ENCODE data around the gene TEKTIP1.

Gene TEKTIP1

GRCh38 chr19:3538965-3539755 lies at the start of gene TEKTIP1:
TSS of gene TEKTIP1 (plus strand) at chr19:3539174. CDS start at chr19:3539178, 4 bp downstream.
- no peak for DNase-seq

DNA sequence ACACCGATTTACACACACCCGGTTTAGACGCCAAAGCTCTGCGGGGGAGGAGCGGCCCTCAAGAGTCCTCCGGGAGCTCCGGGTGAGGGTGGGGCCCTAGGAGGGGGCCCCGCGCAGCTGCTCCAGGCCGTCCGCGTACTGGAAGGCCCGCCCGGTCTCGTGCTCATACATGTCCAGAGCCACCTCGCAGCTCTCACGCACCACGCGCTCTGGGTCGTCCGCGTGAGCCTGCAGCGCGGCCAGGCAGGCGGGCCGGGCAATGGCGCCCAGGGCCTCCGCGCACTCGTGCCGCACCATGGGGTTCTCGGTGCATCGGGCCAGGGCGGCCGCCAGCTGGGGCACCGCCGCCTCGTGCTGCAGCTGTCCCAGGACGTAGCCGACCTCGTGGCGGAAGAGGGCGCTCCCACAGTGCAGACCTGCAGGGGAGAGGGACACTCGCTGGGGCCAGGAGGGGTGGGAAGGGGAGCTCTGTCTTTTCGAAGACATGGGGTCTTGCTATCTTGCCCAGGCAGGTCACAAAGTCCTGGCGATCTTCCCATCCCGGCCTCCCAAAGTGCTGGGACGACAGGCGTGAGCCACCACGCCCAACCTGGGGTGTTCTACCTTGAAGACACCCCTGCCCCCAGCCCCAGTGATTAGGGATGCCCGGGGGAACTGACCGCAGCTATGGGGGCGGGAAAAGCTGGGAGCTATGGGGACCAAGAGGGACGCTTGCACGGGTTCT lies 47.4 kb upstream of the TEKTIP1 start:
- no peak for DNase-seq

- no peak for DNase-seq
Measured at GRCh38 chr19:3492131-3492839, 46.7 kb upstream of the TEKTIP1 start.

DNA sequence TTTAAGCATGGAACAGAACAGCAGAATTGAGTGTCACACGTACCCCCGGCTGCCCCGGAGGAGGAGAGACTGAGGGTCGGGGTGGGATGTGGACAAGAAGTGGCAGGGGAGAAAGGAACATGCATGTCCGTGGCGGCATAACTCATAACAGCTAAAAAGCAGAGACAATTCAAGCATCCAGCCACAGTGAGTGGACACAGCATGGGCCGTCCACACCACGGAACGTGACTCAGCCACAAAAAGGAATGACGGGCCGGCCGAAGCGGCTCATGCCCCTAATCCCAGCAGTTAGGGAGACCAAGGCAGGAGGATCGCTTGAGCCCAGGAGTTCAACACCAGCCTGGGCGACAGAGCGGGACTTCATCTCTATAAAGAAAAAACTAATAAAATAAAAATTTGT lies 46.1 kb upstream of the TEKTIP1 start:
- DNase-seq: no peak

- no peak for DNase-seq
Measured at GRCh38 chr19:3493651-3494050, 45.3 kb upstream of the TEKTIP1 start.

- DNase-seq: no peak
Measured at GRCh38 chr19:3494051-3494450, 44.9 kb upstream of the TEKTIP1 start.

DNA sequence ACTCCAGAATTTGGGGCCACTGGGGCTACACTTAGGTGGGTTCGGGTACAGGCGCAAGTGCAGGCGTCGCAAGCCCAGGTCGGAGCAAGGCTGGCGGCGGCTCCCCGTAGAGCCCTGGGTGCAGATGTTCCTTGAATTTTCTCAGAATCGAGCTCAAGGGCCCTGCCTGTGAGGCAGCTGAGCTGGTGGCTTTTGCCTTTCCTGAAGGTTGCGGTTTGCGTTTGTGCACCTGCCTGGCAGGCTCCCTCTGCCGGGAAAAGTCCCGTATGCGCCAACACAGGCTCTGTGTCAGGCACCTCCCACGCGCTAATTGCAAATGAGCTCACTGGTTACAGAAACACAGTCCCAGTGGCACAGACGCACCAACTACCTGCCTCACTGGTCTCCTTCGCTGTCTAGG lies 44.4 kb upstream of the TEKTIP1 start:
- DNase-seq: no peak

- DNase-seq: no peak
Measured at GRCh38 chr19:3496392-3497273, 42.3 kb upstream of the TEKTIP1 start.

DNA sequence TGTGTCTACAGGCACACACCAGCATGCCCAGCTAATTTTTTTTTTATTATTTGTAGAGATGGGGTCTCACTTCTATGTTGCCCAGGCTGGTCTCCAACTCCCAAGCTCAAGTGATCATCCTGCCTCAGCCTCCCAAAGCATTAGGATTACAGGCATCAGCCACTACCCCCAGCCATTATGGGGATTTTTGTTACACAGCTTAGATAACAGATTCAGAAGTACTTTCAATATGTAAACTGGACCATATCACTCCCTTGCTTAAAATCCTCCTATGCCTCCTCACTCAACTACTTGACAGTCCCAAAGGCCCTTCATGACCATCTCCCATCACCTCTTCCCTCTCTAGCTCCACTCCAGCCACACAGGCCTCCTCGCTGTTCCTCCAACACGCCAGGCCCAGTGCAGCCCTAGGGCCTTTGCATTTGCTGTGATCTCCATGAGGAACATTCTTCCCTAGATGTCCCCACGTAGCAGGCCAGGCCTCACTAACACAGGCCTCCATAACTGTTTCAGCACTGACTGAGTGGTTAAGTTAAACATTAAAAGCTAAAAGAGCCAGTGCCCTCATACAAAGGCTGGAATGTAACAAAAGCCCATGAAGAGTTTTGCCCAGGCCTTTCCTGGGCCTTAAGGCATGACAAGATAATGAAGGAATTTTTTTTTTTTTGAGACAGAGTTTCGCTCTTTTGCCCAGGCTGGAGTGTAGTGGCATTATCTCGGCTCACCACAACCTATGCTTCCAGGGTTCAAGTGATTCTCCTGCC lies 41.0 kb upstream of the TEKTIP1 start:
- no peak for DNase-seq

GRCh38 chr19:3499738-3500428 lies 39.1 kb upstream of the TEKTIP1 start:
- DNase-seq: no peak

DNA sequence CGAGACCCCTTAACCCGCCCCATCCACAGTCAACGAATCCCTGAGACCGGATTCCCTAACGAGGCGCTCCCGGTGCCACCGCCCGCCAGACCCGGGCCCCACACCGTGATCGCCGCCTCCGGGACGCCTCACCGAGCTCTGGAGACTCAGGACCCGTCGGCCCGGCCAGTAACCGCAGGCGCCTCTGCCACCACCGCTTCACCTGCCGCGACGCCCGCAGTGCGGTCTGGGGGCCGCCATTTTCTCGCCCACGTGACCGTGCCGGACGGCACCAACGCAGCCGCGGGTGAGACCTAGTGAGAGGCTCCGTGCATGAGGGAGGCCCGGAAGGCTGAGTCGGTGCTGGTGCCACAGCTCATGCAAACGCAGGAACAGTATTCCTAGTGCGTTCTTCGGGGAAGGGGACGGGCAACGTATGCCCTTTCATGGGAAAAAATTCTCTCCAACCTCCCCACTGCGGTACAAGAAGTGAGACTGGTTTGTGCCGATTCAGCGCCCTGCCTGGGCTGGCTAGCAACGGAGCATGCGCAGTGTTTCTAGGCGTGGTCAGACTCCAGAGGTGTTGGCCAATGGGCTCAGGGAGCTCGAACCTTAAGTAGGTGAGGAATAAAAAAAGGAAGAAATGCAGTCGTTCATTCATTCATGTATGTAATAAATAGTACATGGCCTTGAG lies 38.4 kb upstream of the TEKTIP1 start, which contains the start of gene DOHH:
Gene DOHH, minus strand, starts transcription at position 246 of the 673 bp plus-strand sequence. CDS start 3,860 bp downstream, outside the sequence.
- DNase-seq: peak; percentile 95 to 97

- no peak for DNase-seq
Measured at GRCh38 chr19:3501780-3502179, 37.2 kb upstream of the TEKTIP1 start.

DNA sequence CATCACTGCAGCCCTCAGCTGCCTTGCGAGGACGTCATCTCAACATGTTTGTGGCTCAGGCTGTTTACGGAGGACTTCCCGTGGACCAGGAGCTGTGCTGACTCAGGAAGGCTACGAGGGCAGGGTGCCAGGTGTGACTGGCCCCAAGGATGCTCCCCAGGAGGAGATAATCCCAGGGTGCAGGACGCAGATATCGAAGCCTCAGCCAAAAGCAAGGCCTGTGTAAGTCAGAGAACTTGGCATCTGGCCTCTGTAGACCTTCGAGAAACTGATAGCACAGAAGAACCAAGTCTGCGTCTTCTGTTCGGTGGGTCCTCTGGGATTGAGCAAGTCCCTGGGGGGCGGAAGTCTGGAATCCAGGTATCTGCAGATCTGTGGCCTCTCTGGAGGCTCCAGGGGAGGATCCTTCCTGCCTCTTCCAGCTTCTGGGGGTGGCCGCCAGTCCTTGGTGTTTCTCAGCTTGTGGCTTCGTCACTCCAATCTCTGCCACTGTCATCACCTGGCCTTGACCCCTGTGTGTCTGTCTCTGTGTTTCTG lies 35.9 kb upstream of the TEKTIP1 start:
- DNase-seq: no peak

DNA sequence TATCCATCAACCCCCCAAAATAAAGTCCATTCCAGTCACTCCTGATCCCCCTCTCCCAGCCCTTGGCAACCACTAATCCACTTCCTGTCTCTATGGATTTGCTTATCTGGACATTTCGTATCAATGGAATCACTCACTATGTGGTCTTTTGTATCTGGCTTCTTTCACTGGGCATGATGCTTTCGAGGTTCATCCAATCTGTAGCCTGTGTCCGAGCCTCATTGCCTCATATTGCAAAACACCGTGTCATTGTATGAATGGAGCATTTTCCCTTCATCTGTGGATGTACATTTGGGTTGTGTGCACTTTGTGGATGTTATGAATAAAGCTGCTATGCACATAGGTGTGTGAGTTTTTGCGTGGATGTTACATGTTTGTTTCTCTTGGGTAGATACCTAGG lies 34.2 kb upstream of the TEKTIP1 start:
- DNase-seq: no peak

- DNase-seq: peak; percentile 98 to 99
Measured at GRCh38 chr19:3505598-3506383, 33.2 kb upstream of the TEKTIP1 start, which contains the start of gene FZR1. TSS of gene FZR1 (plus strand) at chr19:3506311. CDS start at chr19:3522990, 16,679 bp downstream.

- no peak for DNase-seq
Measured at GRCh38 chr19:3506384-3507340, 32.3 kb upstream of the TEKTIP1 start.

GRCh38 chr19:3507371-3508120 lies 31.4 kb upstream of the TEKTIP1 start:
- peak in 1 of 2 experiments; percentile 17 for DNase-seq

Data from NCI-H2081 (cell line).